AG04450 (cell line): ENCODE data around the gene CHD9. TPM values are rescaled to one million over a fixed set of nuclear protein-coding genes. Genes with fewer than 3 reads are reported as not detected.
A peak's percentile ranks its signal among the peaks of the same experiment; 100 is the strongest.

ENCODE experiments used
- CTCF ChIA-PET: fragments of 300-600, 350-600 bp; formaldehyde crosslinking; extraction: SDS; loops from one replicate; lab custom pipeline; 2022; ENCODE audit warnings: antibody characterized with exemption, inconsistent platforms; lab: Charles Lee
- POLR2A ChIA-PET: fragments of 350-600 bp; formaldehyde crosslinking; extraction: SDS; loops from one replicate; lab custom pipeline; 2021; ENCODE audit warnings: antibody characterized with exemption, inconsistent platforms; lab: Yijun Ruan, JAX
- DNase-seq: peaks from one replicate; pipeline ENCODE4 v3.0.0-alpha.2; 2011; ENCODE audit warnings: low read depth, low spot score
- H3K27ac ChIP-seq: one replicate; pipeline ENCODE4 v1.5.1; 2012; ENCODE audit warnings: low read depth, low read length, control low read depth
- H3K27me3 ChIP-seq: one replicate; pipeline ENCODE4 v1.6.0; 2012; ENCODE audit warnings: low read length; ENCODE audit not compliant: control insufficient read depth, insufficient read depth
- H3K4me3 ChIP-seq: 2 replicates; pipeline ENCODE4 v1.5.1; 2011; ENCODE audit warnings: mild to moderate bottlenecking, low read depth, low read length, control low read depth
- H3K9me3 ChIP-seq: 2 replicates; pipeline ENCODE4 v1.5.1; 2012; ENCODE audit warnings: low read length; ENCODE audit not compliant: control insufficient read depth, insufficient read depth
- CTCF ChIP-seq: IDR thresholded peaks from 2 replicates; pipeline ENCODE4 v1.5.1; 2011; ENCODE audit warnings: low read depth, low read length, control low read depth, inconsistent platforms
- polyA plus RNA-seq: library from polyadenylated mRNA; depleted of rRNA; stranded (reverse); fragments of >200 nt; gene quantifications from 2 replicates; pipeline ENCODE4 v1.2.3, GENCODE V29; 2011

Gene CHD9
- polyA plus RNA-seq, 1 experiment: 42.6 TPM

- H3K27ac ChIP-seq: no peak overlapping the region
- no peak for TF ChIP-seq CTCF
- no peak for DNase-seq
- H3K4me3 ChIP-seq: no peak overlapping the region
- H3K9me3 ChIP-seq: no peaks in the 10 kb centered on the region
- CTCF ChIA-PET: no interaction called here
- H3K27me3 ChIP-seq: no peaks in the 10 kb centered on the region
- POLR2A ChIA-PET: interaction anchor here (0.8 to 2.2 kb wide), 2 partner anchors 11 to 13 kb away, joined by 3 to 6 read pairs; no protein-coding TSS in a partner anchor
Measured at GRCh38 chr16:53087101-53087500, 32.3 kb downstream of the CHD9 start.

- TF ChIP-seq CTCF: no peak
- Histone ChIP-seq H3K9me3 (no peaks in the 10 kb centered on the region), H3K27me3 (no peaks in the 10 kb centered on the region), H3K4me3 (no peak overlapping the region), H3K27ac (peak overlapping the region; percentile 95)
- POLR2A ChIA-PET: interaction anchor here (0.6 to 2.5 kb wide), 3 partner anchors 10 to 118 kb away, joined by 3 to 22 read pairs (median 18); no protein-coding TSS in a partner anchor
- no peak for DNase-seq
- CTCF ChIA-PET: interaction anchor here (3.2 kb wide), 1 partner anchor 34 kb away, joined by 10 read pairs; the partner anchor contains the start of gene CHD9
Measured at GRCh38 chr16:53089434-53090285, 34.9 kb downstream of the CHD9 start.

DNA sequence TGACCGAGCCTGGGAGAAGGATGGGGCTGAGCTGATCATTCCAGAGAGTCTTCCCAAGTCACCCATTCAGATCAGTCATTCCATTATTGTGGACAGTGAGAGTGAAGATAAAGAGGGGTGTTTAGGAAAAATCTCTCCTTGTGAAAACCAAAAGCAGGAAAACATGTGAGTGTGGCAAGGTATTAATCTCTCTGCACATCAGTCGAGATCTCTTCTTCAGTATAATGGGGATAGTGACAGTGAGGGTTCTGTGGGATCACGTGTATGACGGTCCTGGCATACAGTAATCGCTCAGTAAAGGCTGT is 35.4 kb downstream of the CHD9 start:
- POLR2A ChIA-PET: interaction anchor here (0.6 to 2.5 kb wide), 5 partner anchors 9 to 117 kb away, joined by 3 to 22 read pairs (median 4); no protein-coding TSS in a partner anchor
- TF ChIP-seq CTCF: no peak
- peak overlapping the region; percentile 95 for H3K27ac ChIP-seq
- H3K27me3 ChIP-seq: no peaks in the 10 kb centered on the region
- CTCF ChIA-PET: interaction anchor here (3.2 kb wide), 1 partner anchor 35 kb away, joined by 10 read pairs; the partner anchor contains the start of gene CHD9
- H3K4me3 ChIP-seq: peak overlapping the region; percentile 29
- DNase-seq: no peak
- no peaks in the 10 kb centered on the region for H3K9me3 ChIP-seq

GRCh38 chr16:53090591-53091411 is 36.0 kb downstream of the CHD9 start:
- Histone ChIP-seq H3K4me3 (peak overlapping the region; percentile 29), H3K27me3 (no peaks in the 10 kb centered on the region), H3K27ac (peak overlapping the region; percentile 95), H3K9me3 (no peaks in the 10 kb centered on the region)
- CTCF ChIA-PET: interaction anchor here (1.2 to 3.2 kb wide), 2 partner anchors 36 to 39 kb away, joined by 3 to 10 read pairs; partner anchors contain the start of gene CHD9
- peak; percentile 96 for DNase-seq
- POLR2A ChIA-PET: interaction anchor here (0.6 to 2.5 kb wide), 6 partner anchors 9 to 116 kb away, joined by 3 to 22 read pairs (median 4); partner anchors contain the start of gene CHD9NB
- no peak for TF ChIP-seq CTCF
